ENCODE data around the gene TRPM4. TPM values are rescaled to one million over a fixed set of nuclear protein-coding genes. Genes with fewer than 3 reads are reported as not detected.
"Not testable (repeated sequence)": the region's sequence is repeated elsewhere in the genome, so short reads cannot be mapped to it uniquely, and the experiment has no call there.

Gene TRPM4
- total RNA-seq, 3 donors from 2014 or later, result 182 to 398 (median 274) TPM

- ATAC-seq, result no peak
- no peaks in the 10 kb centered on the region for H3K9me3 ChIP-seq
- TF ChIP-seq, protein P1, sequence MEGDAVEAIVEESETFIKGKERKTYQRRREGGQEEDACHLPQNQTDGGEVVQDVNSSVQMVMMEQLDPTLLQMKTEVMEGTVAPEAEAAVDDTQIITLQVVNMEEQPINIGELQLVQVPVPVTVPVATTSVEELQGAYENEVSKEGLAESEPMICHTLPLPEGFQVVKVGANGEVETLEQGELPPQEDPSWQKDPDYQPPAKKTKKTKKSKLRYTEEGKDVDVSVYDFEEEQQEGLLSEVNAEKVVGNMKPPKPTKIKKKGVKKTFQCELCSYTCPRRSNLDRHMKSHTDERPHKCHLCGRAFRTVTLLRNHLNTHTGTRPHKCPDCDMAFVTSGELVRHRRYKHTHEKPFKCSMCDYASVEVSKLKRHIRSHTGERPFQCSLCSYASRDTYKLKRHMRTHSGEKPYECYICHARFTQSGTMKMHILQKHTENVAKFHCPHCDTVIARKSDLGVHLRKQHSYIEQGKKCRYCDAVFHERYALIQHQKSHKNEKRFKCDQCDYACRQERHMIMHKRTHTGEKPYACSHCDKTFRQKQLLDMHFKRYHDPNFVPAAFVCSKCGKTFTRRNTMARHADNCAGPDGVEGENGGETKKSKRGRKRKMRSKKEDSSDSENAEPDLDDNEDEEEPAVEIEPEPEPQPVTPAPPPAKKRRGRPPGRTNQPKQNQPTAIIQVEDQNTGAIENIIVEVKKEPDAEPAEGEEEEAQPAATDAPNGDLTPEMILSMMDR (IDR thresholded peaks at IDR 0.05), result no peak
- intact Hi-C loops (cut with DNase I, micrococcal nuclease), result loop anchor here in 1 of 2 donors (10.0 kb wide), 1 partner anchor 86 kb away; no protein-coding TSS in a partner anchor
- no peak for DNase-seq
- H3K36me3 ChIP-seq (ENCODE audit: low read depth), result no peaks in the 10 kb centered on the region
- no peak overlapping the region for H3K4me3 ChIP-seq
- H3K4me1 ChIP-seq (ENCODE audit: low read depth), result no peaks in the 10 kb centered on the region
Observed at GRCh38 chr19:49180659-49181058, 23.1 kb downstream of the TRPM4 start.

GRCh38 chr19:49182010-49182847 lies 24.6 kb downstream of the TRPM4 start:
- intact Hi-C loops (cut with DNase I, micrococcal nuclease), result loop anchor here in 1 of 2 donors (10.0 kb wide), 1 partner anchor 87 kb away; no protein-coding TSS in a partner anchor
- peak in 1 of 3 donors; percentile 44 for DNase-seq
- ATAC-seq; H3K4me1 ChIP-seq (ENCODE audit: low read depth); H3K36me3 ChIP-seq (ENCODE audit: low read depth); H3K4me3 ChIP-seq; H3K9me3 ChIP-seq: not testable (repeated sequence)

DNA sequence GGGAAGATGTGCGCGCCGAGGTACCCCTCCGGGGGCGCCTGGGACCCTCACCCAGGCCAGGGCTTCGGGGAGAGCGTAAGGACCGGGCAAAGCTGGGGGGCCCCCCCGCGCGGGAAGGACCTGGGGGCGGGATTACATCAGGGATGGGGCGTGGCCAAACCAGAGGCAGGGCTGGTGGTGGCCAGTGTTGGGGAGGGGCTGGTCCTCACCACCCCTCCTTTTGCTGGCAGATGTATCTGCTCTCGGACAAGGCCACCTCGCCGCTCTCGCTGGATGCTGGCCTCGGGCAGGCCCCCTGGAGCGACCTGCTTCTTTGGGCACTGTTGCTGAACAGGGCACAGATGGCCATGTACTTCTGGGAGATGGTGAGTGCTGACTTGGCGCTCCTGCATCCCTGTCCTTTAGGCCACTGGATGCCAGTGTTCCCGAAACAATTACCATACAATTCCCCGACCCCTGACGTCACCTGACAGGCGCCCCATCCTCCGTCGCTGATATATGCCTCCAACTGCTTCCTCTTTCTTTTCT lies 25.3 kb downstream of the TRPM4 start:
- H3K9me3 ChIP-seq, result no peaks in the 10 kb centered on the region
- intact Hi-C loops (cut with DNase I, micrococcal nuclease), result loop anchor here in 1 of 2 donors (10.0 kb wide), 1 partner anchor 88 kb away; no protein-coding TSS in a partner anchor
- DNase-seq, result peak in 1 of 3 donors; percentile 39
- TF ChIP-seq, protein P1 (IDR thresholded peaks at IDR 0.05), result no peak
- no peak for ATAC-seq
- no peaks in the 10 kb centered on the region for H3K4me1 ChIP-seq (ENCODE audit: low read depth)
- H3K36me3 ChIP-seq (ENCODE audit: low read depth), result no peaks in the 10 kb centered on the region
- no peak overlapping the region for H3K4me3 ChIP-seq

DNA sequence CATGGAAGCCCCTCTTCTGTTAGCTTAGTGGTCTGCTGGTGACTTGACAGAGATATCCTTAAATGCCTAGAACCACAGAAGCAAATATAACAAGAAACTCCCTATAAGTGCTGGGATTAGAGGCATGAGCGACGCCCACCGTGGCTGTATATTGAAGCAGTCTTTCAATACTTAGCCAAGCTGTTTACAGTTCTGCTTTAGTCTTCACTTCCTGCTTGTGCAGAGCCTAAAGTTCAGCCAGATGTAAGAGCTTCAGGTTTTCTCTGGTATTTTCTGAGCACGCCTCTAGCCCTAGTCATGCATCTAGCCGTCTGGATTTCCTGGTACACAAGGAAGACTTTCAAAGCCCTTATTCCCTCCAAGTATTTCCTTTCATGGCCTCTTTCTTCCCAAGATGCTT lies 28.5 kb downstream of the TRPM4 start:
- TF ChIP-seq, protein P1 (IDR thresholded peaks at IDR 0.05), result no peak
- Histone ChIP-seq H3K9me3 (no peaks in the 10 kb centered on the region), H3K4me3 (no peak overlapping the region), H3K36me3 (ENCODE audit: low read depth) (no peaks in the 10 kb centered on the region), H3K4me1 (ENCODE audit: low read depth) (no peaks in the 10 kb centered on the region)
- intact Hi-C loops (cut with DNase I, micrococcal nuclease), result loop anchor here in 1 of 2 donors (10.0 kb wide), 1 partner anchor 91 kb away; no protein-coding TSS in a partner anchor
- peak in 1 of 3 donors; percentile 18 for DNase-seq
- peak; percentile 91 for ATAC-seq

GRCh38 chr19:49188626-49189200 lies 31.1 kb downstream of the TRPM4 start:
- Histone ChIP-seq H3K4me1 (ENCODE audit: low read depth) (no peaks in the 10 kb centered on the region), H3K36me3 (ENCODE audit: low read depth) (no peaks in the 10 kb centered on the region), H3K9me3 (no peaks in the 10 kb centered on the region), H3K4me3 (no peak overlapping the region)
- TF ChIP-seq, protein P1 (IDR thresholded peaks at IDR 0.05), result no peak
- intact Hi-C loops (cut with DNase I, micrococcal nuclease), result loop anchor here in 1 of 2 donors (10.0 kb wide), 1 partner anchor 94 kb away; no protein-coding TSS in a partner anchor
- DNase-seq, result no peak
- ATAC-seq, result no peak

All from mucosa of descending colon (tissue), 3 donors.